ENCODE results near the gene FGB.

- TF ChIP-seq POLR2A (IDR thresholded peaks at IDR 0.05; ENCODE audit: low read length) (no peak), GATA1 (IDR thresholded peaks at IDR 0.05; ENCODE audit: low read depth, low read length) (no peak)
These were observed 10.5 kb downstream of the FGB start for GRCh38 chr4:154573190-154573870.

All from erythroblast (primary cell).